Measurements from ENCODE around the gene FBXO10.

DNA sequence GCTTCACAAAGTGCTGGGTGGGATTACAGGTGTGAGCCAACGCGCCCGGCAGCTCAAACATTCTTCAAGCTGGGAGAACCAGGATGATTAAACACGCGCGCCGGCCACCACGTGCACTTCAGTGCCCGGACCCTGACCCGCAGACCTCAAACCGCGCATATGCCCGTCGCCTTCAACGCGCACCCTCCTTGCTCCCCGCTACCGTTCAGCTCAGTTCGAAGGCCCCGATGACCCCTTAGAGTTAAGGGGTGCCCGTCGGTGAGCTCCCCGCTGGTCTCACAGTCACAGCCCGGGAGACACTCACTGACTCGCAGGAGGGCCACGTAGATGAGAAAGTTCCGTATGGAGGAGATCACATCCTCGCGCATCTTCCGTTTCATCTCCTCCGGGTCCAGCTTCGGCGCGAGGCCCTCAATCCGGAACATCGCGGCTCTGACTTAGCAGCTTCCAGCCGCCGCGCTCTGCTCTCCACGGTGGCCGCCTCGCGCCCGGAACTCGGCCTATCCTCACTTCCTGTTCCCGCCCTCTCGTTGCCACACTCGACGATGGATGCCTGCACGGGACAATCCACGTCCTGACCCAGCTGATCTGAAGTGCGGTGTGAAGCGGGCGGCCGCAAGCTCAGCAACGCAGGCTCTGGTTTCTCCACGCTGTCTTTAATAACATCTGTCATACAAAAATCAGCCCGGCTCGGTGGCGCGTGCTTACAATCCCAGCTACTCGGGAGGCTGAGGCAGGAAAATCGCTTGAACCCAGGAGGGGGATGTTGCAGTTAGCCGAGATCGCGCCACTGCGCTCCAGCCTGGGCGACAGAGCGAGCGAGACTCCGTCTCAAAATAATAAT is 16.1 kb upstream of the FBXO10 start, which contains the start of gene TOMM5:
- TF ChIP-seq POLR2A (IDR thresholded peaks at IDR 0.05) (peak; percentile 44 to 74), CTCF (IDR thresholded peaks at IDR 0.05) (peak in 1 of 5 experiments; percentile 46), EP300 (IDR thresholded peaks at IDR 0.05) (peak; percentile 87 to 98)

All from tibial nerve (tissue), 4 donors.